Ovary (tissue), 9 donors: ENCODE results near the gene SEMA3G. TPM values are rescaled to one million over a fixed set of nuclear protein-coding genes. Genes with fewer than 3 reads are reported as not detected.

Experiments used
- DNase-seq, 5 donors: peaks; one replicate each; pipeline ENCODE4 v3.0.0-alpha.2; 2019 to 2020
- H3K27ac ChIP-seq, 2 donors: fragments of 200-600 bp; one replicate each; pipeline versions ENCODE4 v1.5.1 to v1.8.0; 2019 to 2022
- H3K27me3 ChIP-seq: fragments of 200-600 bp; one replicate; pipeline ENCODE4 v1.8.0; 2022
- H3K36me3 ChIP-seq: fragments of 200-600 bp; sonication (generic); one replicate; pipeline ENCODE4 v1.5.1; 2019
- H3K4me1 ChIP-seq: one replicate; pipeline ENCODE4 v1.8.1; 2013; ENCODE audit warnings: mild to moderate bottlenecking, moderate library complexity; ENCODE audit not compliant: insufficient read depth
- H3K4me3 ChIP-seq: fragments of 200-600 bp; sonication (generic); one replicate; pipeline ENCODE4 v1.5.1; 2017
- H3K9me3 ChIP-seq, 2 donors: fragments of 200-600 bp in 1 of 2; sonication (generic) in 1 of 2; one replicate each; pipeline versions ENCODE4 v1.5.1 to v1.8.1; 2013 to 2019; ENCODE audit warnings: mild to moderate bottlenecking in 1 of 2, moderate library complexity in 1 of 2
- CTCF ChIP-seq, 3 donors: fragments of 450-650 bp in 2 of 3; fragments of 200-600 bp in 1 of 3; IDR thresholded peaks; one replicate each; pipeline versions ENCODE4 v1.5.1 to v1.8.0; 2016 to 2022; ENCODE audit warnings: antibody characterized with exemption in 3 of 3, mild to moderate bottlenecking in 1 of 3
- EP300 ChIP-seq: sonication (generic); formaldehyde crosslinking; IDR thresholded peaks from one replicate; pipeline ENCODE4 v1.6.1; 2017; ENCODE audit warnings: antibody characterized with exemption
- POLR2A ChIP-seq: fragments of 450-650 bp; IDR thresholded peaks from one replicate; pipeline ENCODE4 v1.6.1; 2017; ENCODE audit warnings: antibody characterized with exemption, mild to moderate bottlenecking, moderate library complexity
- WGBS, 3 donors: extraction: QIAGEN DNeasy Blood & Tissue Kit in 1 of 3; methylation state at CpG; one replicate each; pipeline versions ENCODE4 v1.1.5 to v1.1.7; 2013 to 2017; 5-methylcytosine and 5-hydroxymethylcytosine counted together
- intact Hi-C, 4 donors: fragments of 100-400 bp; cut with DNase I; formaldehyde crosslinking; loops; one replicate each; pipeline versions ENCODE4 v1.11.0 to v1.15.1; 2022 to 2023
- polyA plus RNA-seq, 2 donors: library from polyadenylated mRNA; stranded (reverse); fragments of 200-250 nt in 1 of 2; fragments of 350-450 nt in 1 of 2; fragmentation: Illumina TruSeq in 1 of 2; extraction: RNeasy Lipid Tissue Mini Kit (QIAGEN cat#74804) in 1 of 2; gene quantifications; one replicate each; pipeline ENCODE4 v1.2.3, GENCODE V29; 2013 to 2014
- total RNA-seq, 7 donors: library from RNA; depleted of rRNA in 2 of 7; stranded (reverse); fragments of >200 nt in 2 of 7; fragmentation: NEBNext Ultra II Directional in 3 of 7; extraction: Animal tissue kit (Norgen Biotek cat#: 25700) in 3 of 7; gene quantifications; one replicate each; pipeline versions ENCODE4 v1.1.0 to v1.2.4, GENCODE V29; 2016 to 2023
- donor health status: DM: no; HTN: no; CAD: no; lungs with moderate emphysema.
- donor health status: DM: no; HTN: no; CAD: no.
- donor health status: Bipolar disorder and iron deficiency.
- donor health status: DM: yes; HTN: yes; CAD: no.
- donor health status: DM: no; HTN: no; CAD: no.
- donor health status: DM: yes; HTN: yes; CAD: no.

Gene SEMA3G
- total and polyA plus RNA-seq, 9 donors: 1.5 to 12.3 (median 4.6) TPM

DNA sequence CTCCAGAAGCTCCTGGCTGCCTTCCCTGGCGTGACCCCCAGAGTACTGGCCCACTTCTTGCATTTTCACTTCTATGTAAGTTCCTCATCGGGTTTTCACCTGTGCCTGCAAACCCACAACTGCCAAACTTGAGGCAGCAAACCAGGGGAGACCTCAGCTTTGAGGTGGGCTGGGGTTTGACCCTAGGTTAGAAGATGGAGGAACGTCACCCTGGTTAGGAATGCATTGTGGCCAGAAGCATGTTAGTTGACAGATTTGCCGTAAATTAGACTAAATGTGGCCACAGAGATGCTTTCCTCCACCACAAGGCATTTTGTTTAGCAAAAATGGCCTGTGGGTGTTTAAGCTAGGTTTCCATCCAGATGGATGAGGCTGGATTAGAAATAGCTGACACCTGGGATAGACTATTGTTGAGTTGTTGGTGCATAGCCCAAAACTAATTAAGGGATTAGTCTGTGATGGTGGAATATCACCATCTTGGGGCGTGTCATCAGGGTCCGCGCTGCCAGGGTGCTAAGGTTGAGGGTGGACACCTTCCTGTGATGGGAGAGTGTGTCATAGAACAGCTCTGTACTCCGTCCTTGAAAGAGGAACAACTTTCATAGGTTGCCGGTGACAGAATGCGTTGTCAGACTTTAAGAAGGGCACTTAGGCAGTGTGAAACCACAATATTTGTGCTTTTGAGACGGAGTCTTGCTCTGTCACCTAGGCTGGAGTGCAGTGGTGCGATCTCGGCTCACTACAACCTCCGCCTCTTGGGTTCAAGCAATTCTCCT lies 14.1 kb upstream of the SEMA3G start:
- H3K4me3 ChIP-seq: no peak overlapping the region
- H3K27me3 ChIP-seq: no peaks in the 10 kb centered on the region
- WGBS, 3 donors: 95 to 96% (median 96%) methylated on average over 14 of the region's 14 CpGs
- H3K4me1 ChIP-seq: peaks cover 11% of the 10 kb centered on the region
- H3K27ac ChIP-seq: no peak overlapping the region
- intact Hi-C loops: no loop called here
- H3K9me3 ChIP-seq: no peaks in the 10 kb centered on the region
- no peak for DNase-seq
- TF ChIP-seq EP300 (no peak), CTCF (IDR thresholded peaks at IDR 0.05) (no peak), POLR2A (no peak)
- no peaks in the 10 kb centered on the region for H3K36me3 ChIP-seq

GRCh38 chr3:52458031-52458760 lies 13.3 kb upstream of the SEMA3G start:
- H3K4me3 ChIP-seq: no peak overlapping the region
- H3K36me3 ChIP-seq: no peaks in the 10 kb centered on the region
- peaks cover 11% of the 10 kb centered on the region for H3K4me1 ChIP-seq
- DNase-seq: no peak
- intact Hi-C loops: no loop called here
- 74 to 79% (median 77%) methylated on average over 6 of the region's 6 CpGs for WGBS, 3 donors
- H3K27me3 ChIP-seq: no peaks in the 10 kb centered on the region
- H3K9me3 ChIP-seq: no peaks in the 10 kb centered on the region
- no peak for TF ChIP-seq EP300
- no peak for TF ChIP-seq CTCF (IDR thresholded peaks at IDR 0.05)
- TF ChIP-seq POLR2A: no peak
- no peak overlapping the region for H3K27ac ChIP-seq

GRCh38 chr3:52456800-52457183 lies 11.9 kb upstream of the SEMA3G start:
- DNase-seq: no peak
- no peak for TF ChIP-seq CTCF (IDR thresholded peaks at IDR 0.05)
- no peak for TF ChIP-seq POLR2A
- no peak for TF ChIP-seq EP300
- H3K4me1 ChIP-seq: peaks cover 11% of the 10 kb centered on the region
- H3K36me3 ChIP-seq: no peaks in the 10 kb centered on the region
- no peaks in the 10 kb centered on the region for H3K27me3 ChIP-seq
- peak overlapping the region; percentile 75 for H3K4me3 ChIP-seq
- WGBS, 3 donors: 52 to 68% (median 65%) methylated on average over 5 of the region's 5 CpGs
- peak overlapping the region in 1 of 2 donors; percentile 87 for H3K27ac ChIP-seq
- intact Hi-C loops: no loop called here
- no peaks in the 10 kb centered on the region for H3K9me3 ChIP-seq

DNA sequence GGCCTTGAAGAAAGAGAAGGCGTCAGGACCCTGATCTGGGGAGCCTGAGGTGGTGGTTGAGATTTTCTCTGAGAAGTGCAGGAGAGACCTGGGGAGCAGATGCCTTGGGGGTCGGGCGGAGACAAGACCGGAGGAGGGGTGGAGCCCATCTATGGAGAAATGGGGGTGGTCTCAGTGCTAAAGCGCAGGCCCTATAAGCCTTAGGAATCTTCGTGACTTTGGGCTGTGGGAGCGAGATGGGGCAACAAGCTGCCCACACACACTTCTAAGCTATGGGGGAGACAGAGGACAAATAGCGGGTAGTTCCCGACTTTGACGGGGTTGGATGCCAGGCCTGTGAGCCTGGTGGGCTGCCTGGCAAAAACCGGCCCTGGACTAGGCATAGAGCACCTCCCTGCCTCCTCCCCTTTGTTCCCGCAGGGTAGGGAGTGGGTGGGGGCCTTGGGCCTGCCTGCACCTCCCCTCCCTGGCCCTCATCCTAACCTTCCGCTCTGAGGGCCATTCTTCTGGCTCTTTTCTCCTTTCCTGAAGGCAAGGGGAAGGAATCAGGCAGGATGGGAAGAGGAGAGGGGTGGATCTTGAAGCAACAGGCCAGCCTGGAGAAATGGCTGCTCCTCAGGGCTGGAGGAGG lies 11.4 kb upstream of the SEMA3G start:
- Histone ChIP-seq H3K36me3 (no peaks in the 10 kb centered on the region), H3K27ac (peak overlapping the region; percentile 87 to 88), H3K4me3 (peak overlapping the region; percentile 75), H3K4me1 (peaks cover 11% of the 10 kb centered on the region), H3K9me3 (no peaks in the 10 kb centered on the region), H3K27me3 (no peaks in the 10 kb centered on the region)
- intact Hi-C loops: no loop called here
- 0 to 3% (median 2%) methylated on average over 13 of the region's 13 CpGs for WGBS, 3 donors
- peak in 2 of 5 donors; percentile 53 to 60 for DNase-seq
- no peak for TF ChIP-seq POLR2A
- no peak for TF ChIP-seq CTCF (IDR thresholded peaks at IDR 0.05)
- no peak for TF ChIP-seq EP300
